Measurements from ENCODE around the gene MGAT3.

Gene MGAT3

GRCh38 chr22:39474351-39475111 is 17.7 kb downstream of the MGAT3 start:
- DNase-seq (ENCODE audit: low read depth) = peak; percentile 59
- Histone ChIP-seq H3K36me3 (ENCODE audit: control insufficient read depth, insufficient read depth, low read length, severe bottlenecking) (no peaks in the 10 kb centered on the region), H3K9me3 (ENCODE audit: control insufficient read depth, low read length) (no peaks in the 10 kb centered on the region), H3K4me1 (ENCODE audit: control insufficient read depth, insufficient read depth, low read length) (peaks cover 20% of the 10 kb centered on the region), H3K4me3 (ENCODE audit: low read length) (no peak overlapping the region), H3K27me3 (replicated peaks; ENCODE audit: control insufficient read depth, insufficient read depth, low read length) (peaks cover 5% of the 10 kb centered on the region), H3K9ac (ENCODE audit: low read length) (no peak overlapping the region)

GRCh38 chr22:39475337-39475736 is 18.5 kb downstream of the MGAT3 start:
- H3K36me3 ChIP-seq (ENCODE audit: control insufficient read depth, insufficient read depth, low read length, severe bottlenecking) = no peaks in the 10 kb centered on the region
- H3K27me3 ChIP-seq (replicated peaks; ENCODE audit: control insufficient read depth, insufficient read depth, low read length) = peaks cover 8% of the 10 kb centered on the region
- no peaks in the 10 kb centered on the region for H3K9me3 ChIP-seq (ENCODE audit: control insufficient read depth, low read length)
- no peak for DNase-seq (ENCODE audit: low read depth)
- no peak overlapping the region for H3K4me3 ChIP-seq (ENCODE audit: low read length)
- peaks cover 20% of the 10 kb centered on the region for H3K4me1 ChIP-seq (ENCODE audit: control insufficient read depth, insufficient read depth, low read length)
- H3K9ac ChIP-seq (ENCODE audit: low read length) = no peak overlapping the region

GRCh38 chr22:39475902-39476301 is 19.1 kb downstream of the MGAT3 start:
- Histone ChIP-seq H3K9ac (ENCODE audit: low read length) (no peak overlapping the region), H3K36me3 (ENCODE audit: control insufficient read depth, insufficient read depth, low read length, severe bottlenecking) (no peaks in the 10 kb centered on the region), H3K9me3 (ENCODE audit: control insufficient read depth, low read length) (no peaks in the 10 kb centered on the region), H3K4me1 (ENCODE audit: control insufficient read depth, insufficient read depth, low read length) (peaks cover 18% of the 10 kb centered on the region), H3K4me3 (ENCODE audit: low read length) (no peak overlapping the region), H3K27me3 (replicated peaks; ENCODE audit: control insufficient read depth, insufficient read depth, low read length) (peaks cover 8% of the 10 kb centered on the region)
- no peak for DNase-seq (ENCODE audit: low read depth)

- DNase-seq (ENCODE audit: low read depth) = no peak
- Histone ChIP-seq H3K4me1 (ENCODE audit: control insufficient read depth, insufficient read depth, low read length) (peaks cover 12% of the 10 kb centered on the region), H3K27me3 (replicated peaks; ENCODE audit: control insufficient read depth, insufficient read depth, low read length) (peaks cover 8% of the 10 kb centered on the region), H3K4me3 (ENCODE audit: low read length) (no peak overlapping the region), H3K36me3 (ENCODE audit: control insufficient read depth, insufficient read depth, low read length, severe bottlenecking) (no peaks in the 10 kb centered on the region), H3K9me3 (ENCODE audit: control insufficient read depth, low read length) (no peaks in the 10 kb centered on the region), H3K9ac (ENCODE audit: low read length) (no peak overlapping the region)
Measured at GRCh38 chr22:39476664-39477063, 19.9 kb downstream of the MGAT3 start.

- H3K9ac ChIP-seq (ENCODE audit: low read length) = no peak overlapping the region
- H3K4me1 ChIP-seq (ENCODE audit: control insufficient read depth, insufficient read depth, low read length) = peaks cover 6% of the 10 kb centered on the region
- peaks cover 8% of the 10 kb centered on the region for H3K27me3 ChIP-seq (replicated peaks; ENCODE audit: control insufficient read depth, insufficient read depth, low read length)
- no peak for DNase-seq (ENCODE audit: low read depth)
- no peaks in the 10 kb centered on the region for H3K9me3 ChIP-seq (ENCODE audit: control insufficient read depth, low read length)
- no peak overlapping the region for H3K4me3 ChIP-seq (ENCODE audit: low read length)
- no peaks in the 10 kb centered on the region for H3K36me3 ChIP-seq (ENCODE audit: control insufficient read depth, insufficient read depth, low read length, severe bottlenecking)
Measured at GRCh38 chr22:39477542-39477941, 20.7 kb downstream of the MGAT3 start.

- DNase-seq (ENCODE audit: low read depth) = peak; percentile 32
- Histone ChIP-seq H3K27me3 (replicated peaks; ENCODE audit: control insufficient read depth, insufficient read depth, low read length) (peaks cover 8% of the 10 kb centered on the region), H3K9ac (ENCODE audit: low read length) (no peak overlapping the region), H3K4me1 (ENCODE audit: control insufficient read depth, insufficient read depth, low read length) (peaks cover 6% of the 10 kb centered on the region), H3K9me3 (ENCODE audit: control insufficient read depth, low read length) (no peaks in the 10 kb centered on the region), H3K36me3 (ENCODE audit: control insufficient read depth, insufficient read depth, low read length, severe bottlenecking) (no peaks in the 10 kb centered on the region), H3K4me3 (ENCODE audit: low read length) (no peak overlapping the region)
Measured at GRCh38 chr22:39478441-39478850, 21.6 kb downstream of the MGAT3 start.

GRCh38 chr22:39479254-39479653 is 22.4 kb downstream of the MGAT3 start:
- Histone ChIP-seq H3K9ac (ENCODE audit: low read length) (no peak overlapping the region), H3K4me3 (ENCODE audit: low read length) (no peak overlapping the region), H3K27me3 (replicated peaks; ENCODE audit: control insufficient read depth, insufficient read depth, low read length) (peaks cover 13% of the 10 kb centered on the region), H3K9me3 (ENCODE audit: control insufficient read depth, low read length) (no peaks in the 10 kb centered on the region), H3K4me1 (ENCODE audit: control insufficient read depth, insufficient read depth, low read length) (peaks cover 6% of the 10 kb centered on the region), H3K36me3 (ENCODE audit: control insufficient read depth, insufficient read depth, low read length, severe bottlenecking) (no peaks in the 10 kb centered on the region)
- DNase-seq (ENCODE audit: low read depth) = no peak

GRCh38 chr22:39480557-39480956 is 23.7 kb downstream of the MGAT3 start:
- no peaks in the 10 kb centered on the region for H3K9me3 ChIP-seq (ENCODE audit: control insufficient read depth, low read length)
- no peak overlapping the region for H3K4me3 ChIP-seq (ENCODE audit: low read length)
- H3K36me3 ChIP-seq (ENCODE audit: control insufficient read depth, insufficient read depth, low read length, severe bottlenecking) = no peaks in the 10 kb centered on the region
- no peak for DNase-seq (ENCODE audit: low read depth)
- H3K27me3 ChIP-seq (replicated peaks; ENCODE audit: control insufficient read depth, insufficient read depth, low read length) = peaks cover 13% of the 10 kb centered on the region
- no peak overlapping the region for H3K9ac ChIP-seq (ENCODE audit: low read length)
- H3K4me1 ChIP-seq (ENCODE audit: control insufficient read depth, insufficient read depth, low read length) = no peaks in the 10 kb centered on the region

GRCh38 chr22:39481054-39481453 is 24.2 kb downstream of the MGAT3 start:
- no peaks in the 10 kb centered on the region for H3K9me3 ChIP-seq (ENCODE audit: control insufficient read depth, low read length)
- no peaks in the 10 kb centered on the region for H3K4me1 ChIP-seq (ENCODE audit: control insufficient read depth, insufficient read depth, low read length)
- no peak overlapping the region for H3K4me3 ChIP-seq (ENCODE audit: low read length)

GRCh38 chr22:39481595-39481994 is 24.8 kb downstream of the MGAT3 start:
- no peak overlapping the region for H3K9ac ChIP-seq (ENCODE audit: low read length)
- peaks cover 13% of the 10 kb centered on the region for H3K27me3 ChIP-seq (replicated peaks; ENCODE audit: control insufficient read depth, insufficient read depth, low read length)
- H3K36me3 ChIP-seq (ENCODE audit: control insufficient read depth, insufficient read depth, low read length, severe bottlenecking) = no peaks in the 10 kb centered on the region
- DNase-seq (ENCODE audit: low read depth) = no peak
- peaks cover 1% of the 10 kb centered on the region for H3K4me1 ChIP-seq (ENCODE audit: control insufficient read depth, insufficient read depth, low read length)
- no peak overlapping the region for H3K4me3 ChIP-seq (ENCODE audit: low read length)
- no peaks in the 10 kb centered on the region for H3K9me3 ChIP-seq (ENCODE audit: control insufficient read depth, low read length)

More at GRCh38 chr22:39481054-39481453, 24.2 kb downstream of the MGAT3 start:
- no peak for DNase-seq (ENCODE audit: low read depth)
- peaks cover 13% of the 10 kb centered on the region for H3K27me3 ChIP-seq (replicated peaks; ENCODE audit: control insufficient read depth, insufficient read depth, low read length)
- H3K9ac ChIP-seq (ENCODE audit: low read length) = no peak overlapping the region
- H3K36me3 ChIP-seq (ENCODE audit: control insufficient read depth, insufficient read depth, low read length, severe bottlenecking) = no peaks in the 10 kb centered on the region

- H3K36me3 ChIP-seq (ENCODE audit: control insufficient read depth, insufficient read depth, low read length, severe bottlenecking) = no peaks in the 10 kb centered on the region
- no peaks in the 10 kb centered on the region for H3K9me3 ChIP-seq (ENCODE audit: control insufficient read depth, low read length)
- no peak for DNase-seq (ENCODE audit: low read depth)
Measured at GRCh38 chr22:39482768-39483167, 26.0 kb downstream of the MGAT3 start.

More at GRCh38 chr22:39482768-39483167, 26.0 kb downstream of the MGAT3 start:
- peaks cover 13% of the 10 kb centered on the region for H3K27me3 ChIP-seq (replicated peaks; ENCODE audit: control insufficient read depth, insufficient read depth, low read length)
- H3K4me1 ChIP-seq (ENCODE audit: control insufficient read depth, insufficient read depth, low read length) = peaks cover 3% of the 10 kb centered on the region
- H3K9ac ChIP-seq (ENCODE audit: low read length) = no peak overlapping the region
- no peak overlapping the region for H3K4me3 ChIP-seq (ENCODE audit: low read length)
